SK-N-SH (cell line): Measurements from ENCODE around the gene FOXK2. TPM values are rescaled to one million over a fixed set of nuclear protein-coding genes. Genes with fewer than 3 reads are reported as not detected.
A peak's percentile ranks its signal among the peaks of the same experiment; 100 is the strongest.

Experiments used
- CTCF ChIA-PET: fragments of 300-600, 350-600 bp; formaldehyde crosslinking; extraction: SDS; loops from one replicate; lab custom pipeline; 2021; lab: Yijun Ruan, JAX
- POLR2A ChIA-PET: fragments of 350-600 bp; sonication (Branson Sonifier 250); formaldehyde crosslinking; extraction: SDS; loops from one replicate; lab custom pipeline; 2020; ENCODE audit warnings: antibody characterized with exemption, inconsistent platforms; lab: Yijun Ruan, JAX
- DNase-seq: peaks from one replicate; pipeline ENCODE4 v3.0.0; 2012
- H2AFZ ChIP-seq: fragments of 200-600 bp; sonication (generic); 2 replicates; pipeline ENCODE4 v1.8.1; 2016; ENCODE audit warnings: antibody characterized with exemption, mild to moderate bottlenecking, low read depth
- H3F3A ChIP-seq: fragments of 200-600 bp; sonication (generic); replicated peaks from 2 replicates; pipeline ENCODE3; 2016; ENCODE audit warnings: antibody characterized with exemption, mild to moderate bottlenecking; ENCODE audit not compliant: insufficient read depth
- H3K27ac ChIP-seq, 2 experiments: fragments of 200-500 bp in 1 of 2; fragments of 200-600 bp in 1 of 2; sonication (Bioruptor generic) in 1 of 2; sonication (generic), shearing (Covaris generic) in 1 of 2; 2 replicates each; pipeline versions ENCODE4 v1.5.1 to v1.6.1; 2014 to 2016; ENCODE audit warnings: low read depth in 2 of 2, inconsistent platforms in 1 of 2, low read length in 1 of 2, mild to moderate bottlenecking in 1 of 2, mixed read lengths in 1 of 2
- H3K27me3 ChIP-seq: fragments of 200-600 bp; sonication (generic), shearing (Covaris generic); 2 replicates; pipeline ENCODE4 v1.6.1; 2016; ENCODE audit warnings: mixed run types; ENCODE audit not compliant: insufficient read depth
- H3K36me3 ChIP-seq, 2 experiments: fragments of 200-500 bp in 1 of 2; fragments of 200-600 bp in 1 of 2; sonication (Bioruptor generic) in 1 of 2; sonication (generic) in 1 of 2; replicated peaks in 1 of 2; 2 replicates each; pipeline versions ENCODE3 to v1.5.1; 2014 to 2016; ENCODE audit warnings: low read length in 1 of 2, mild to moderate bottlenecking in 1 of 2; ENCODE audit not compliant: insufficient read depth in 2 of 2, control insufficient read depth in 1 of 2
- H3K4me1 ChIP-seq, 2 experiments: fragments of 200-500 bp in 1 of 2; fragments of 200-600 bp in 1 of 2; sonication (Bioruptor generic) in 1 of 2; sonication (generic), shearing (Covaris generic) in 1 of 2; 2 replicates each; pipeline versions ENCODE4 v1.5.1 to v1.6.1; 2014 to 2016; ENCODE audit warnings: low read depth in 1 of 2, low read length in 1 of 2, mixed run types in 1 of 2; ENCODE audit not compliant: insufficient read depth in 2 of 2, control insufficient read depth in 1 of 2
- H3K4me2 ChIP-seq: fragments of 200-600 bp; sonication (generic), shearing (Covaris generic); 2 replicates; pipeline ENCODE4 v1.6.1; 2017; ENCODE audit warnings: mixed run types
- H3K4me3 ChIP-seq, 2 experiments: fragments of 200-500 bp in 1 of 2; fragments of 200-600 bp in 1 of 2; sonication (Bioruptor generic) in 1 of 2; sonication (generic), shearing (Covaris generic) in 1 of 2; 2 replicates each; pipeline versions ENCODE4 v1.5.1 to v1.8.1; 2014 to 2016; ENCODE audit warnings: low read depth in 2 of 2, inconsistent platforms in 1 of 2, low read length in 1 of 2, mild to moderate bottlenecking in 1 of 2, mixed read lengths in 1 of 2, moderate library complexity in 1 of 2
- H3K79me2 ChIP-seq: fragments of 200-600 bp; sonication (generic); 2 replicates; pipeline ENCODE4 v1.8.1; 2017; ENCODE audit warnings: mild to moderate bottlenecking; ENCODE audit not compliant: insufficient read depth
- H3K9ac ChIP-seq: fragments of 200-600 bp; sonication (generic); 2 replicates; pipeline ENCODE4 v1.6.1; 2017; ENCODE audit warnings: mixed run types
- H3K9me2 ChIP-seq: fragments of 200-600 bp; sonication (generic); 2 replicates; pipeline ENCODE4 v1.6.1; 2017; ENCODE audit warnings: mixed run types
- H3K9me3 ChIP-seq: fragments of 200-600 bp; sonication (generic); 2 replicates; pipeline ENCODE4 v1.6.1; 2017; ENCODE audit warnings: mixed run types, mild to moderate bottlenecking, moderate library complexity
- H4K20me1 ChIP-seq: fragments of 200-600 bp; sonication (generic); 2 replicates; pipeline ENCODE4 v1.6.1; 2017; ENCODE audit warnings: mild to moderate bottlenecking, mixed run types; ENCODE audit not compliant: insufficient read depth
- CHD2 ChIP-seq: fragments of 150-350 bp; IDR thresholded peaks from 2 replicates; pipeline ENCODE4 v1.6.1; 2018; ENCODE audit warnings: low read length; ENCODE audit not compliant: partially characterized antibody
- ELF1 ChIP-seq: IDR thresholded peaks from 2 replicates; pipeline ENCODE4 v1.4.0; 2012
- EP300 ChIP-seq, 2 experiments: IDR thresholded peaks; 2 replicates each; pipeline versions ENCODE4 v1.4.0 to v1.6.1; 2012; ENCODE audit warnings: borderline replicate concordance in 1 of 2, low read depth in 1 of 2, low read length in 1 of 2
- EZH2phosphoT487 ChIP-seq: fragments of 200-600 bp; sonication (generic); IDR thresholded peaks from 2 replicates; pipeline ENCODE4 v1.6.1; 2017; ENCODE audit warnings: low read depth, mixed run types, mild to moderate bottlenecking, antibody characterized with exemption, moderate library complexity, borderline replicate concordance
- FOXJ3 ChIP-seq: sonication (generic); formaldehyde crosslinking; IDR thresholded peaks from 2 replicates; pipeline ENCODE4 v1.5.1; 2020; ENCODE audit warnings: mild to moderate bottlenecking, missing genetic modification reagents
- FOXM1 ChIP-seq: IDR thresholded peaks from 2 replicates; pipeline ENCODE4 v1.4.0; 2012; ENCODE audit warnings: low read depth, mild to moderate bottlenecking
- GABPA ChIP-seq: IDR thresholded peaks from 2 replicates; pipeline ENCODE4 v1.4.0; 2012; ENCODE audit warnings: low read depth, mild to moderate bottlenecking
- GATA2 ChIP-seq: sonication (generic); formaldehyde crosslinking; IDR thresholded peaks from 2 replicates; pipeline ENCODE4 v1.5.0; 2020; ENCODE audit warnings: mild to moderate bottlenecking, missing genetic modification reagents
- JUND ChIP-seq: IDR thresholded peaks from 2 replicates; pipeline ENCODE4 v1.4.0; 2012
- MAX ChIP-seq: IDR thresholded peaks from 2 replicates; pipeline ENCODE4 v1.4.0; 2012; ENCODE audit warnings: low read depth
- MEF2A ChIP-seq: IDR thresholded peaks from 2 replicates; pipeline ENCODE4 v1.4.0; 2012; ENCODE audit warnings: low read depth, borderline replicate concordance
- PBX3 ChIP-seq: IDR thresholded peaks from 2 replicates; pipeline ENCODE4; 2012
- POLR2AphosphoS5 ChIP-seq: IDR thresholded peaks from 2 replicates; pipeline ENCODE4 v1.6.1; 2012; ENCODE audit warnings: low read depth, low read length
- RAD21 ChIP-seq: IDR thresholded peaks from 2 replicates; pipeline ENCODE4 v1.6.1; 2012; ENCODE audit warnings: mild to moderate bottlenecking, low read length
- RCOR1 ChIP-seq: fragments of 150-350 bp; IDR thresholded peaks from 2 replicates; pipeline ENCODE4 v1.6.1; 2017; ENCODE audit warnings: antibody characterized with exemption, low read length
- REST ChIP-seq: IDR thresholded peaks from 2 replicates; pipeline ENCODE4 v1.6.1; 2012; ENCODE audit warnings: mild to moderate bottlenecking, low read depth, low read length, moderate library complexity
- RFX5 ChIP-seq: IDR thresholded peaks from 2 replicates; pipeline ENCODE4 v1.6.1; 2012; ENCODE audit warnings: mild to moderate bottlenecking, improper control_type of control experiment, low read length
- RXRA ChIP-seq: IDR thresholded peaks from 2 replicates; pipeline ENCODE4 v1.4.0; 2012; ENCODE audit warnings: low read depth, mild to moderate bottlenecking, borderline replicate concordance
- SMC3 ChIP-seq: IDR thresholded peaks from 2 replicates; pipeline ENCODE4 v1.6.1; 2012; ENCODE audit warnings: low read depth, low read length, improper control_type of control experiment
- TAF1 ChIP-seq: IDR thresholded peaks from 2 replicates; pipeline ENCODE4 v1.6.1; 2012; ENCODE audit warnings: low read depth, mild to moderate bottlenecking, low read length, moderate library complexity, borderline replicate concordance
- TCF12 ChIP-seq: IDR thresholded peaks from 2 replicates; pipeline ENCODE4 v1.4.0; 2012
- TEAD4 ChIP-seq: IDR thresholded peaks from 2 replicates; pipeline ENCODE4 v1.4.0; 2012; ENCODE audit warnings: mild to moderate bottlenecking, borderline replicate concordance; ENCODE audit not compliant: insufficient read depth
- USF1 ChIP-seq: IDR thresholded peaks from 2 replicates; pipeline ENCODE4 v1.4.0; 2012; ENCODE audit warnings: low read depth, borderline replicate concordance
- WGBS: methylation state at CpG from one replicate; pipeline ENCODE4 v1.1.6; 2017; ENCODE audit warnings: low lambda C conversion rate; 5-methylcytosine and 5-hydroxymethylcytosine counted together
- polyA plus RNA-seq, 3 experiments: library from polyadenylated mRNA; depleted of rRNA; stranded (reverse); fragments of >200 nt; gene quantifications; 2 replicates each; pipeline ENCODE4 v1.2.3, GENCODE V29; 2012

FOXK2 gene
- polyA plus RNA-seq, 1 of the 3 experiments (the other 2 are of a cell fraction), result 36.4 TPM

- no peak for TF ChIP-seq MAX
These were observed 23.5 kb upstream of the FOXK2 start (continued) for GRCh38 chr17:82495844-82496528.

GRCh38 chr17:82496529-82497434 is 22.8 kb upstream of the FOXK2 start:
- DNase-seq, result peak; percentile 98
- H3K4me1 ChIP-seq, result peaks cover 8 to 21% of the 10 kb centered on the region in 2 experiments; a peak in 2 of 4 replicates
- peak overlapping the region; percentile 86 for H2AFZ ChIP-seq
- ChIA-PET POLR2A (interaction anchor here (0.5 to 1.8 kb wide), 2 partner anchors 22 to 128 kb away, joined by 3 to 6 read pairs; partner anchors contain the start of gene FOXK2), CTCF (interaction anchor here (0.7 to 5.6 kb wide), 11 partner anchors 11 to 269 kb away, joined by 3 to 35 read pairs (median 4); partner anchors contain the start of gene FOXK2)
- H3K9ac ChIP-seq, result peak overlapping the region; percentile 40; the same call in 1 of the 2 replicates
- 14% methylated on average over 64 of the region's 83 CpGs for WGBS
- no peaks in the 10 kb centered on the region for H3K27me3 ChIP-seq
- H3K9me3 ChIP-seq, result no peaks in the 10 kb centered on the region
- H3F3A ChIP-seq, result peaks cover 25% of the 10 kb centered on the region
- no peaks in the 10 kb centered on the region for H3K36me3 ChIP-seq
- H4K20me1 ChIP-seq, result 0 out of 2 replicates have a peak, but pooled peaks cover 3% of the 10 kb centered on the region
- H3K27ac ChIP-seq, result peak overlapping the region; percentile 44 to 69
- H3K9me2 ChIP-seq, result no peaks in the 10 kb centered on the region
- H3K4me2 ChIP-seq, result peak overlapping the region; percentile 87
- H3K4me3 ChIP-seq, result peak overlapping the region; percentile 56 to 65
- no peaks in the 10 kb centered on the region for H3K79me2 ChIP-seq
- TF ChIP-seq TEAD4 (no peak), REST (peak; percentile 45; the same call in 1 of the 2 replicates), PBX3 (no peak), JUND (no peak), MEF2A (no peak), GATA2 (CRISPR knock-in tag) (no peak), CHD2 (peak; percentile 34), TAF1 (peak; percentile 45; the same call in 1 of the 2 replicates), RXRA (no peak), FOXJ3 (CRISPR knock-in tag) (no peak), EZH2phosphoT487 (no peak), SMC3 (no peak), GABPA (peak; percentile 52; the same call in 1 of the 2 replicates), RFX5 (no peak), TCF12 (no peak), EP300 (IDR thresholded peaks at IDR 0.05; ENCODE audit: borderline replicate concordance in 1 of 2, low read depth in 1 of 2, low read length in 1 of 2) (no peak; a peak in 1 of 4 replicates), USF1 (peak; percentile 99), POLR2AphosphoS5 (peak; percentile 86), RAD21 (no peak), ELF1 (no peak), FOXM1 (no peak), RCOR1 (peak; percentile 46)
